PFSK-1 (cell line): ENCODE data around the gene RASSF7.

ENCODE experiments used
- FOXP2 ChIP-seq: optimal IDR thresholded peaks from 2 replicates; pipeline ENCODE3; 2011; ENCODE audit warnings: borderline replicate concordance, control low read depth, inconsistent platforms; ENCODE audit not compliant: insufficient read depth; ENCODE audit errors: extremely low read length, extremely low read depth
- POLR2AphosphoS5 ChIP-seq: IDR thresholded peaks from 2 replicates; pipeline ENCODE4 v1.6.1; 2012; ENCODE audit warnings: low read depth, mild to moderate bottlenecking, control low read depth, low read length, moderate library complexity
- REST ChIP-seq, 2 experiments: IDR thresholded peaks; 2 replicates each; pipeline versions ENCODE4 v1.6.1 to v1.8.0; 2011 to 2012; ENCODE audit warnings: low read depth in 2 of 2, low read length in 2 of 2, control low read depth in 1 of 2, inconsistent platforms in 1 of 2, mild to moderate bottlenecking in 1 of 2, moderate library complexity in 1 of 2; ENCODE audit not compliant: insufficient read depth in 1 of 2
- SIN3A ChIP-seq: IDR thresholded peaks from 2 replicates; pipeline ENCODE4 v1.6.1; 2012; ENCODE audit warnings: mild to moderate bottlenecking, low read length, moderate library complexity, borderline replicate concordance; ENCODE audit not compliant: insufficient read depth

GRCh38 chr11:610146-610801 lies 49.5 kb downstream of the RASSF7 start:
- TF ChIP-seq SIN3A (no peak), REST (IDR thresholded peaks at IDR 0.05; ENCODE audit: insufficient read depth in 1 of 2, low read depth in 2 of 2, low read length in 2 of 2) (no peak), POLR2AphosphoS5 (no peak), FOXP2 (no peak)
